Prostate gland (tissue), 2 donors: ENCODE measurements around the gene ARHGAP24.

Source experiments
- CTCF ChIP-seq, 4 experiments: fragments of 200-600 bp in 2 of 4; fragments of 450-650 bp in 2 of 4; sonication (generic) in 2 of 4; IDR thresholded peaks; 1 replicate in 3 of 4; 2 replicates in 1 of 4; pipeline ENCODE4 v1.5.1; 2016 to 2019; ENCODE audit warnings: antibody characterized with exemption in 4 of 4, mild to moderate bottlenecking in 2 of 4, moderate library complexity in 2 of 4
- POLR2AphosphoS5 ChIP-seq: sonication (generic); formaldehyde crosslinking; IDR thresholded peaks from one replicate; pipeline ENCODE4 v1.6.1; 2017; ENCODE audit warnings: antibody characterized with exemption

- TF ChIP-seq CTCF (IDR thresholded peaks at IDR 0.05) (no peak), POLR2AphosphoS5 (no peak)
Measured at GRCh38 chr4:85510632-85510984, 35.7 kb downstream of the ARHGAP24 start.
